Measurements from ENCODE around the gene CCBE1. TPM values are rescaled to one million over a fixed set of nuclear protein-coding genes. Genes with fewer than 3 reads are reported as not detected.
A peak's percentile ranks its signal among the peaks of the same experiment; 100 is the strongest.

Gene CCBE1
- polyA plus RNA-seq, 1 of the 3 experiments (the other 2 are of a cell fraction): 5.0 TPM

DNA sequence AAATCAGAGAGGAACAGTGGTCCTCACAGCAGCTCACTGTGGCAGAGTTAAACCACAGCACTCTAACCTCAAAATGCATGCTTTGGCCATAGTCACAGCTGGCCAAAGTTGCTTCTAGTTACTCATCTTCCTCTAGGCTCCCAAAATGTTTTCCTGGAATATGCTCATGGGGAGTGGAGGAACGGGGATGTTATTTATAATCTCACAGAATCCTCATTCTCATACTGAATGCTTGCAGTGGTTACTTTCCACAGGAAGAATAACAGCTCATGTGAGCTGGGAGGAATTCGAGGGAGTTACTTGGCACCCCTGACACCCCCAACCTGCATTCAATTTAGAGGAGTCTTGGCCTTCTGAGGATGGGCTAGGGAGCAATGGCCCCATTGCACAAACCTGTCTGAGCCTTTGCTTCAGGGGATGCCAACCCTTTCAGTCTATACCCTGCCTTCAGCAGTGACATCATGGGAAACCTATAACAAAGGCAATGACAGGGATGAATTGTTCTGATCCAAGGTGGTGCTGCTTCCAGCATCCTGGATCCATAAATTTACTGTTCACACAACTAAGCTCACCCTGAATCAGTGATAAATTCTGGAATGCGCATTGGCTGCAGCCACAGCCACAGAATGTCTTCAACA, 22.4 kb upstream of the CCBE1 start (continued):
- TF ChIP-seq, protein P1, sequence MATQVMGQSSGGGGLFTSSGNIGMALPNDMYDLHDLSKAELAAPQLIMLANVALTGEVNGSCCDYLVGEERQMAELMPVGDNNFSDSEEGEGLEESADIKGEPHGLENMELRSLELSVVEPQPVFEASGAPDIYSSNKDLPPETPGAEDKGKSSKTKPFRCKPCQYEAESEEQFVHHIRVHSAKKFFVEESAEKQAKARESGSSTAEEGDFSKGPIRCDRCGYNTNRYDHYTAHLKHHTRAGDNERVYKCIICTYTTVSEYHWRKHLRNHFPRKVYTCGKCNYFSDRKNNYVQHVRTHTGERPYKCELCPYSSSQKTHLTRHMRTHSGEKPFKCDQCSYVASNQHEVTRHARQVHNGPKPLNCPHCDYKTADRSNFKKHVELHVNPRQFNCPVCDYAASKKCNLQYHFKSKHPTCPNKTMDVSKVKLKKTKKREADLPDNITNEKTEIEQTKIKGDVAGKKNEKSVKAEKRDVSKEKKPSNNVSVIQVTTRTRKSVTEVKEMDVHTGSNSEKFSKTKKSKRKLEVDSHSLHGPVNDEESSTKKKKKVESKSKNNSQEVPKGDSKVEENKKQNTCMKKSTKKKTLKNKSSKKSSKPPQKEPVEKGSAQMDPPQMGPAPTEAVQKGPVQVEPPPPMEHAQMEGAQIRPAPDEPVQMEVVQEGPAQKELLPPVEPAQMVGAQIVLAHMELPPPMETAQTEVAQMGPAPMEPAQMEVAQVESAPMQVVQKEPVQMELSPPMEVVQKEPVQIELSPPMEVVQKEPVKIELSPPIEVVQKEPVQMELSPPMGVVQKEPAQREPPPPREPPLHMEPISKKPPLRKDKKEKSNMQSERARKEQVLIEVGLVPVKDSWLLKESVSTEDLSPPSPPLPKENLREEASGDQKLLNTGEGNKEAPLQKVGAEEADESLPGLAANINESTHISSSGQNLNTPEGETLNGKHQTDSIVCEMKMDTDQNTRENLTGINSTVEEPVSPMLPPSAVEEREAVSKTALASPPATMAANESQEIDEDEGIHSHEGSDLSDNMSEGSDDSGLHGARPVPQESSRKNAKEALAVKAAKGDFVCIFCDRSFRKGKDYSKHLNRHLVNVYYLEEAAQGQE (IDR thresholded peaks at IDR 0.05; ENCODE audit: low read depth, low read length): no peak
- peak in 1 of 2 experiments; percentile 80; a peak in 2 of 4 replicates for TF ChIP-seq EP300 (IDR thresholded peaks at IDR 0.05; ENCODE audit: borderline replicate concordance in 1 of 2, low read depth in 1 of 2, low read length in 1 of 2)
- no peak for TF ChIP-seq RAD21 (IDR thresholded peaks at IDR 0.05; ENCODE audit: low read length)
- TF ChIP-seq, protein P2, sequence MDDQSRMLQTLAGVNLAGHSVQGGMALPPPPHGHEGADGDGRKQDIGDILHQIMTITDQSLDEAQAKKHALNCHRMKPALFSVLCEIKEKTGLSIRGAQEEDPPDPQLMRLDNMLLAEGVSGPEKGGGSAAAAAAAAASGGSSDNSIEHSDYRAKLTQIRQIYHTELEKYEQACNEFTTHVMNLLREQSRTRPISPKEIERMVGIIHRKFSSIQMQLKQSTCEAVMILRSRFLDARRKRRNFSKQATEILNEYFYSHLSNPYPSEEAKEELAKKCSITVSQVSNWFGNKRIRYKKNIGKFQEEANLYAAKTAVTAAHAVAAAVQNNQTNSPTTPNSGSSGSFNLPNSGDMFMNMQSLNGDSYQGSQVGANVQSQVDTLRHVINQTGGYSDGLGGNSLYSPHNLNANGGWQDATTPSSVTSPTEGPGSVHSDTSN (IDR thresholded peaks at IDR 0.05): peak; percentile 57; the same call in 1 of the 2 replicates
- TF ChIP-seq TEAD4 (IDR thresholded peaks at IDR 0.05; ENCODE audit: borderline replicate concordance, insufficient read depth): peak; percentile 53; the same call in 1 of the 2 replicates
- no peak for TF ChIP-seq ELF1 (IDR thresholded peaks at IDR 0.05)
- TF ChIP-seq, protein P3, sequence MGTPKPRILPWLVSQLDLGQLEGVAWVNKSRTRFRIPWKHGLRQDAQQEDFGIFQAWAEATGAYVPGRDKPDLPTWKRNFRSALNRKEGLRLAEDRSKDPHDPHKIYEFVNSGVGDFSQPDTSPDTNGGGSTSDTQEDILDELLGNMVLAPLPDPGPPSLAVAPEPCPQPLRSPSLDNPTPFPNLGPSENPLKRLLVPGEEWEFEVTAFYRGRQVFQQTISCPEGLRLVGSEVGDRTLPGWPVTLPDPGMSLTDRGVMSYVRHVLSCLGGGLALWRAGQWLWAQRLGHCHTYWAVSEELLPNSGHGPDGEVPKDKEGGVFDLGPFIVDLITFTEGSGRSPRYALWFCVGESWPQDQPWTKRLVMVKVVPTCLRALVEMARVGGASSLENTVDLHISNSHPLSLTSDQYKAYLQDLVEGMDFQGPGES (IDR thresholded peaks at IDR 0.05; ENCODE audit: low read depth, low read length): no peak
- no peak for TF ChIP-seq SMC3 (IDR thresholded peaks at IDR 0.05; ENCODE audit: low read depth, low read length)

DNA sequence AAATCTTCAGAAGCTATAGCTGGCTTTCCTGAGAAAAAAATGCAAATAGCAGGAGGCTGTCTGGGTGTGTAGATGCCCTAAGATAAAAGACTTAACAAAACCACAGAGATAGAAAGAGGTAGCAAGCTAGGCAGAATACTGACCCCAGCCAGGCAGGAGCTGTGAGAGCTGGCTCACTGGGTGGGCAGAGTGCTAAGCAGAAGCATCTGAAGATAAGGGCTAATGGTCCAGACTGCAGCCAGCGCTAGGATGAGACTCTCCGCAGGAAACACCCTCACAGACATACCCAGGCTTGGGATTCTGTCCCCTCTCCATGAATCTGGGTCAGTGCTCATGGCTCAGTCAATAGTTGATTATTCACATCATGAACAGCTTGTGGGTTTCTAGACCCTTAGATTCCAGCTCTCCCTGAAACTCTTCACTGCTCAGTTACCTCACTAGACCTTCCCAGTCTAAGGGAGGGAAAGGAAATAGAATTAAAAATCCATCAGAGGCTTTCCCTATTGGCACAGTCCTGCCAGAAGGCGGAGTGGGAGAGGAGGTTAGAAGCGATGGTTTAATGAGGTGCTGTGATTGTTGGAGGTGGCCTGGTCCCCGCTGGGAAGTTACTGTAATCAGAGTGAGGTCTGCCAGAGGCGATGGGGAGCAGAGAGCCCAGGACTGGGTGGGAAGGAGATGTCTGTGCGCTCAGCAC, 21.4 kb upstream of the CCBE1 start:
- H3F3A ChIP-seq (replicated peaks; ENCODE audit: insufficient read depth): peaks cover 55% of the 10 kb centered on the region
- no peaks in the 10 kb centered on the region for H3K79me2 ChIP-seq (ENCODE audit: insufficient read depth)
- peak overlapping the region; percentile 61 for H3K9ac ChIP-seq
- ChIA-PET CTCF (interaction anchor here (0.6 to 1.6 kb wide), 6 partner anchors 14 to 259 kb away, joined by 3 to 10 read pairs (median 4); no protein-coding TSS in a partner anchor), POLR2A (interaction anchor here (1.0 kb wide), 1 partner anchor 11 kb away, joined by 3 read pairs; no protein-coding TSS in a partner anchor)
- no peak overlapping the region for H2AFZ ChIP-seq (ENCODE audit: low read depth)
- H3K9me2 ChIP-seq: no peaks in the 10 kb centered on the region
- 56% methylated on average over 7 of the region's 7 CpGs for WGBS (ENCODE audit: low lambda C conversion rate)
- H3K4me2 ChIP-seq: peak overlapping the region; percentile 41
- no peaks in the 10 kb centered on the region for H4K20me1 ChIP-seq (ENCODE audit: insufficient read depth)
- DNase-seq: peak; percentile 78
- H3K27ac ChIP-seq (ENCODE audit: low read depth in 2 of 2, low read length in 1 of 2): peak overlapping the region; percentile 90 to 94
- H3K4me1 ChIP-seq (ENCODE audit: control insufficient read depth in 1 of 2, insufficient read depth in 2 of 2, low read depth in 1 of 2, low read length in 1 of 2): peaks cover 23 to 44% of the 10 kb centered on the region in 2 experiments
- H3K36me3 ChIP-seq (replicated peaks in 1 of 2; ENCODE audit: control insufficient read depth in 1 of 2, insufficient read depth in 2 of 2, low read length in 1 of 2): no peaks in the 10 kb centered on the region
- H3K27me3 ChIP-seq (ENCODE audit: insufficient read depth): no peaks in the 10 kb centered on the region
- no peaks in the 10 kb centered on the region for H3K9me3 ChIP-seq
- H3K4me3 ChIP-seq (ENCODE audit: low read depth in 2 of 2, low read length in 1 of 2): no peak overlapping the region
- TF ChIP-seq RCOR1 (IDR thresholded peaks at IDR 0.05; ENCODE audit: low read length) (0 out of 2 replicates have a peak, but pooled peaks have one; percentile 5), NFIC (IDR thresholded peaks at IDR 0.05; ENCODE audit: borderline replicate concordance) (no peak), SMC3 (IDR thresholded peaks at IDR 0.05; ENCODE audit: low read depth, low read length) (peak; percentile 13; the same call in 1 of the 2 replicates), EZH2phosphoT487 (IDR thresholded peaks at IDR 0.05; ENCODE audit: borderline replicate concordance, low read depth) (no peak), EP300 (IDR thresholded peaks at IDR 0.05; ENCODE audit: borderline replicate concordance in 1 of 2, low read depth in 1 of 2, low read length in 1 of 2) (0 out of 4 replicates have a peak, but pooled peaks of 1 of the 2 experiments have one; percentile 7), GATA2 (CRISPR knock-in tag; IDR thresholded peaks at IDR 0.05) (peak; percentile 68), TEAD4 (IDR thresholded peaks at IDR 0.05; ENCODE audit: borderline replicate concordance, insufficient read depth) (0 out of 2 replicates have a peak, but pooled peaks have one; percentile 6)
- TF ChIP-seq, protein P3 (IDR thresholded peaks at IDR 0.05; ENCODE audit: low read depth, low read length): 0 out of 2 replicates have a peak, but pooled peaks have one; percentile 19
- TF ChIP-seq, protein P4, sequence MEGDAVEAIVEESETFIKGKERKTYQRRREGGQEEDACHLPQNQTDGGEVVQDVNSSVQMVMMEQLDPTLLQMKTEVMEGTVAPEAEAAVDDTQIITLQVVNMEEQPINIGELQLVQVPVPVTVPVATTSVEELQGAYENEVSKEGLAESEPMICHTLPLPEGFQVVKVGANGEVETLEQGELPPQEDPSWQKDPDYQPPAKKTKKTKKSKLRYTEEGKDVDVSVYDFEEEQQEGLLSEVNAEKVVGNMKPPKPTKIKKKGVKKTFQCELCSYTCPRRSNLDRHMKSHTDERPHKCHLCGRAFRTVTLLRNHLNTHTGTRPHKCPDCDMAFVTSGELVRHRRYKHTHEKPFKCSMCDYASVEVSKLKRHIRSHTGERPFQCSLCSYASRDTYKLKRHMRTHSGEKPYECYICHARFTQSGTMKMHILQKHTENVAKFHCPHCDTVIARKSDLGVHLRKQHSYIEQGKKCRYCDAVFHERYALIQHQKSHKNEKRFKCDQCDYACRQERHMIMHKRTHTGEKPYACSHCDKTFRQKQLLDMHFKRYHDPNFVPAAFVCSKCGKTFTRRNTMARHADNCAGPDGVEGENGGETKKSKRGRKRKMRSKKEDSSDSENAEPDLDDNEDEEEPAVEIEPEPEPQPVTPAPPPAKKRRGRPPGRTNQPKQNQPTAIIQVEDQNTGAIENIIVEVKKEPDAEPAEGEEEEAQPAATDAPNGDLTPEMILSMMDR (IDR thresholded peaks at IDR 0.05): peak; percentile 7; the same call in 1 of the 2 replicates
